GM12873 (cell line): Measurements from ENCODE around the gene FMN1.

ENCODE experiments used
- TF ChIP-seq, protein P1 (sequence below): IDR thresholded peaks from 2 replicates; pipeline ENCODE4 v1.5.1; 2012; ENCODE audit warnings: low read depth, mild to moderate bottlenecking, moderate library complexity, low read length, control low read depth; ENCODE audit not compliant: insufficient read depth; ENCODE audit errors: missing control alignments

The FMN1 gene

DNA sequence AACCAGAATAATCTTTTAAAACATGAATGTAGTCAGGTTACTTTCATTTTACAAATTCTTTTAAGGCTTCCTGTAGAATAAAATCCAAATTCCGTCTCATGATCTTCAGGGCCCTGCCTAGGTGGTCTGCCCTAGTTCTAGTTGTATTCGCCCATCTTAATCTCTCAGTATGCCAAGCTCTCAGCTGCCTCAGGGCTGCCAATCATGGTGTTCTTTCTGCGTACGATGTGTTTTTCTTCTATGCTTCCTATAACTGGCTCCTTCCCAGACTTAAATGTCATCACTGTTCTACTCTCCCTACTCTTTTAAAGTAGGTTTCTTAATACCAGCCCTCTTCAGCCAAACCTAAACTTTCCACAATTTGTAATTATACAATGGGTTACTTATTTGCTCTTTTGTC lies 369.3 kb downstream of the FMN1 start:
- TF ChIP-seq, protein P1, sequence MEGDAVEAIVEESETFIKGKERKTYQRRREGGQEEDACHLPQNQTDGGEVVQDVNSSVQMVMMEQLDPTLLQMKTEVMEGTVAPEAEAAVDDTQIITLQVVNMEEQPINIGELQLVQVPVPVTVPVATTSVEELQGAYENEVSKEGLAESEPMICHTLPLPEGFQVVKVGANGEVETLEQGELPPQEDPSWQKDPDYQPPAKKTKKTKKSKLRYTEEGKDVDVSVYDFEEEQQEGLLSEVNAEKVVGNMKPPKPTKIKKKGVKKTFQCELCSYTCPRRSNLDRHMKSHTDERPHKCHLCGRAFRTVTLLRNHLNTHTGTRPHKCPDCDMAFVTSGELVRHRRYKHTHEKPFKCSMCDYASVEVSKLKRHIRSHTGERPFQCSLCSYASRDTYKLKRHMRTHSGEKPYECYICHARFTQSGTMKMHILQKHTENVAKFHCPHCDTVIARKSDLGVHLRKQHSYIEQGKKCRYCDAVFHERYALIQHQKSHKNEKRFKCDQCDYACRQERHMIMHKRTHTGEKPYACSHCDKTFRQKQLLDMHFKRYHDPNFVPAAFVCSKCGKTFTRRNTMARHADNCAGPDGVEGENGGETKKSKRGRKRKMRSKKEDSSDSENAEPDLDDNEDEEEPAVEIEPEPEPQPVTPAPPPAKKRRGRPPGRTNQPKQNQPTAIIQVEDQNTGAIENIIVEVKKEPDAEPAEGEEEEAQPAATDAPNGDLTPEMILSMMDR, result no peak

- TF ChIP-seq, protein P1, result no peak
Measured at GRCh38 chr15:32824777-32825176, 369.7 kb downstream of the FMN1 start.

- TF ChIP-seq, protein P1, result no peak
Measured at GRCh38 chr15:32823750-32824149, 370.8 kb downstream of the FMN1 start.

- TF ChIP-seq, protein P1, result no peak
Measured at GRCh38 chr15:32822739-32823138, 371.8 kb downstream of the FMN1 start.

- TF ChIP-seq, protein P1, result no peak
Measured at GRCh38 chr15:32819448-32819847, 375.1 kb downstream of the FMN1 start.

- TF ChIP-seq, protein P1, result no peak
Measured at GRCh38 chr15:32818758-32819447, 375.6 kb downstream of the FMN1 start.

DNA sequence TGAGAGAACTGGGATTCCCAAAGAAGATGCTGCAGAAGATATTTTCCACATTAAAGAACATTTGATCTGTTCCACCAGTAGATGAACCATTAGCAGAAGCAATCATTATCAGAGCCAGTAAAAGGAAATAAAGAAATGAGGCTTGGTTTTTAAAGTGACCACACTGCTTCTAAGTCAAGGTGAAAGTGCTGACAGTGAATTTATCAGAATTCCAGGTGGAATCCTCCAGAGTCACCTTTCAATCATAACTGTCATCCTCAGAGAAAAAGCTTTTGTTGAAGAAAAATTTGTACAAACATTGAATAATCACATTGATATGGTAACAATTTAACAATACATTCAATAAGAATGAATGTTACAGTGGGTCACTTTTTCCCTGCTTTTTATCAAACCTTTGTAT lies 376.9 kb downstream of the FMN1 start:
- TF ChIP-seq, protein P1, result no peak
